ENCODE measurements around the gene PRKCE. TPM values are rescaled to one million over a fixed set of nuclear protein-coding genes. Genes with fewer than 3 reads are reported as not detected.

Gene PRKCE
- total RNA-seq, 2 donors from 2014 or later = 7.2 to 25.4 TPM

GRCh38 chr2:45983213-45983612 is 331.7 kb downstream of the PRKCE start:
- Histone ChIP-seq H3K9me3 (no peaks in the 10 kb centered on the region), H3K36me3 (no peaks in the 10 kb centered on the region), H3K4me1 (replicated peaks) (no peaks in the 10 kb centered on the region), H3K27ac (no peak overlapping the region), H3K4me3 (no peak overlapping the region), H3K27me3 (replicated peaks; ENCODE audit: insufficient read depth) (no peaks in the 10 kb centered on the region)
- intact Hi-C loops (cut with DNase I) = no loop called here
- no peak for DNase-seq (ENCODE audit: low spot score)
- 89% methylated on average over 7 of the region's 7 CpGs for WGBS
- no peak for TF ChIP-seq POLR2AphosphoS5 (IDR thresholded peaks at IDR 0.05)
- TF ChIP-seq CTCF (IDR thresholded peaks at IDR 0.05) = no peak
- TF ChIP-seq POLR2A (IDR thresholded peaks at IDR 0.05) = no peak

- H3K27ac ChIP-seq = no peak overlapping the region
- no peak for TF ChIP-seq CTCF (IDR thresholded peaks at IDR 0.05)
- TF ChIP-seq POLR2A (IDR thresholded peaks at IDR 0.05) = no peak
- no peak for TF ChIP-seq POLR2AphosphoS5 (IDR thresholded peaks at IDR 0.05)
- DNase-seq (ENCODE audit: low spot score) = no peak
- 91% methylated on average over 7 of the region's 7 CpGs for WGBS
- no peak overlapping the region for H3K4me3 ChIP-seq
- H3K27me3 ChIP-seq (replicated peaks; ENCODE audit: insufficient read depth) = no peaks in the 10 kb centered on the region
- no peaks in the 10 kb centered on the region for H3K36me3 ChIP-seq
- no peaks in the 10 kb centered on the region for H3K4me1 ChIP-seq (replicated peaks)
- no peaks in the 10 kb centered on the region for H3K9me3 ChIP-seq
- intact Hi-C loops (cut with DNase I) = no loop called here
Measured at GRCh38 chr2:45984366-45984765, 332.9 kb downstream of the PRKCE start.

- Histone ChIP-seq H3K4me3 (no peak overlapping the region), H3K36me3 (no peaks in the 10 kb centered on the region), H3K9me3 (no peaks in the 10 kb centered on the region), H3K4me1 (replicated peaks) (no peaks in the 10 kb centered on the region), H3K27ac (no peak overlapping the region), H3K27me3 (replicated peaks; ENCODE audit: insufficient read depth) (no peaks in the 10 kb centered on the region)
- WGBS = 89% methylated on average over 13 of the region's 13 CpGs
- TF ChIP-seq CTCF (IDR thresholded peaks at IDR 0.05) (no peak), POLR2AphosphoS5 (IDR thresholded peaks at IDR 0.05) (no peak), POLR2A (IDR thresholded peaks at IDR 0.05) (no peak)
- no peak for DNase-seq (ENCODE audit: low spot score)
- intact Hi-C loops (cut with DNase I) = no loop called here
Measured at GRCh38 chr2:45984896-45985473, 333.5 kb downstream of the PRKCE start.

- Histone ChIP-seq H3K27ac (no peak overlapping the region), H3K4me1 (replicated peaks) (no peaks in the 10 kb centered on the region), H3K4me3 (no peak overlapping the region), H3K27me3 (replicated peaks; ENCODE audit: insufficient read depth) (no peaks in the 10 kb centered on the region), H3K9me3 (no peaks in the 10 kb centered on the region), H3K36me3 (no peaks in the 10 kb centered on the region)
- intact Hi-C loops (cut with DNase I) = no loop called here
- TF ChIP-seq POLR2AphosphoS5 (IDR thresholded peaks at IDR 0.05) = no peak
- TF ChIP-seq POLR2A (IDR thresholded peaks at IDR 0.05) = no peak
- TF ChIP-seq CTCF (IDR thresholded peaks at IDR 0.05) = no peak
- DNase-seq (ENCODE audit: low spot score) = no peak
- 60% methylated on average over 5 of the region's 5 CpGs for WGBS
Measured at GRCh38 chr2:45986509-45986908, 335.0 kb downstream of the PRKCE start.

GRCh38 chr2:45987856-45988255 is 336.4 kb downstream of the PRKCE start:
- intact Hi-C loops (cut with DNase I) = no loop called here
- Histone ChIP-seq H3K4me3 (no peak overlapping the region), H3K27me3 (replicated peaks; ENCODE audit: insufficient read depth) (no peaks in the 10 kb centered on the region), H3K27ac (no peak overlapping the region), H3K4me1 (replicated peaks) (peaks cover 4% of the 10 kb centered on the region), H3K9me3 (no peaks in the 10 kb centered on the region), H3K36me3 (no peaks in the 10 kb centered on the region)
- no peak for DNase-seq (ENCODE audit: low spot score)
- WGBS = 84% methylated on average over 2 of the region's 2 CpGs
- TF ChIP-seq CTCF (IDR thresholded peaks at IDR 0.05) = no peak
- no peak for TF ChIP-seq POLR2A (IDR thresholded peaks at IDR 0.05)
- TF ChIP-seq POLR2AphosphoS5 (IDR thresholded peaks at IDR 0.05) = no peak
